GM19395 (cell line): ENCODE results near the gene RPS6KA2.
"Not testable (repeated sequence)": the region's sequence is repeated elsewhere in the genome, so short reads cannot be mapped to it uniquely, and the experiment has no call there.

Experiments
- ATAC-seq: cut with Tn5 transposase; IDR thresholded peaks from one replicate; pipeline ENCODE4 v1.9.1; 2021; ENCODE audit warnings: mild to moderate bottlenecking, moderate library complexity; ENCODE audit not compliant: unreplicated experiment

RPS6KA2 gene

GRCh38 chr6:166595061-166595780, 31.8 kb downstream of the RPS6KA2 start:
- no peak for ATAC-seq

- ATAC-seq, result no peak
These were observed 34.2 kb downstream of the RPS6KA2 start for GRCh38 chr6:166592821-166593220.

GRCh38 chr6:166591961-166592520, 35.0 kb downstream of the RPS6KA2 start:
- no peak for ATAC-seq

- ATAC-seq, result no peak
These were observed 36.0 kb downstream of the RPS6KA2 start for GRCh38 chr6:166591026-166591425.

GRCh38 chr6:166589786-166590574, 37.1 kb downstream of the RPS6KA2 start:
- ATAC-seq, result no peak

- no peak for ATAC-seq
These were observed 37.7 kb downstream of the RPS6KA2 start for GRCh38 chr6:166589337-166589731.

GRCh38 chr6:166588691-166589336, 38.2 kb downstream of the RPS6KA2 start:
- ATAC-seq, result peak; percentile 26

- peak; percentile 82 for ATAC-seq
These were observed 39.2 kb downstream of the RPS6KA2 start for GRCh38 chr6:166587631-166588413.

- peak; percentile 73 for ATAC-seq
These were observed 40.5 kb downstream of the RPS6KA2 start, which contains the start of gene RAMACL for GRCh38 chr6:166586424-166587156. RAMACL (minus strand) TSS chr6:166586678; CDS start chr6:166586477, 201 bp downstream.

- no peak for ATAC-seq
These were observed 42.1 kb downstream of the RPS6KA2 start for GRCh38 chr6:166584853-166585429.

- ATAC-seq, result no peak
These were observed 42.9 kb downstream of the RPS6KA2 start for GRCh38 chr6:166584155-166584554.

- no peak for ATAC-seq
These were observed 43.7 kb downstream of the RPS6KA2 start for GRCh38 chr6:166583230-166583965.

- no peak for ATAC-seq
These were observed 44.8 kb downstream of the RPS6KA2 start for GRCh38 chr6:166582258-166582657.

GRCh38 chr6:166581801-166582200, 45.2 kb downstream of the RPS6KA2 start:
- not testable (repeated sequence) for ATAC-seq

- no peak for ATAC-seq
These were observed 46.0 kb downstream of the RPS6KA2 start for GRCh38 chr6:166581091-166581511.

GRCh38 chr6:166580076-166581050, 46.7 kb downstream of the RPS6KA2 start:
- no peak for ATAC-seq

GRCh38 chr6:166579237-166579850, 47.7 kb downstream of the RPS6KA2 start:
- no peak for ATAC-seq
